SU-DHL-6 (cell line): ENCODE data around the gene CBLN3.
"Not testable (repeated sequence)": the region's sequence is repeated elsewhere in the genome, so short reads cannot be mapped to it uniquely, and the experiment has no call there.

Experiments
- H2AFZ ChIP-seq: fragments of 200-600 bp; sonication (generic); 2 replicates; pipeline ENCODE4 v1.6.1; 2014; ENCODE audit warnings: low read depth, mild to moderate bottlenecking, moderate library complexity, mixed read lengths, antibody characterized with exemption, low read length; ENCODE audit not compliant: severe bottlenecking
- H3F3A ChIP-seq: fragments of 200-600 bp; shearing (Covaris generic); 2 replicates; pipeline ENCODE4 v1.6.0; 2016; ENCODE audit warnings: antibody characterized with exemption, mild to moderate bottlenecking; ENCODE audit not compliant: insufficient read depth
- H3K27ac ChIP-seq: fragments of 200-600 bp; sonication (generic); 2 replicates; pipeline ENCODE4 v1.5.1; 2016; ENCODE audit warnings: low read depth, mild to moderate bottlenecking, low read length, moderate library complexity, mixed read lengths
- H3K27me3 ChIP-seq: fragments of 200-600 bp; sonication (generic), shearing (Covaris generic); 2 replicates; pipeline ENCODE4 v1.6.0; 2014; ENCODE audit warnings: mild to moderate bottlenecking, low read length
- H3K36me3 ChIP-seq: fragments of 200-600 bp; sonication (generic); 2 replicates; pipeline ENCODE4 v1.6.1; 2014; ENCODE audit warnings: mild to moderate bottlenecking, low read length, mixed read lengths
- H3K4me2 ChIP-seq: fragments of 300-600, 200-600 bp; shearing (Covaris generic), sonication (generic); 2 replicates; pipeline ENCODE4 v1.6.0; 2014; ENCODE audit warnings: low read length, low read depth, mild to moderate bottlenecking; ENCODE audit not compliant: poor library complexity, severe bottlenecking
- H3K4me3 ChIP-seq: fragments of 200-600 bp; sonication (generic); 2 replicates; pipeline ENCODE4 v1.5.1; 2014; ENCODE audit warnings: antibody characterized with exemption, low read length, mild to moderate bottlenecking, mixed read lengths; ENCODE audit not compliant: insufficient read depth, poor library complexity, severe bottlenecking
- H3K79me2 ChIP-seq: fragments of 200-600 bp; sonication (generic); 2 replicates; pipeline ENCODE4 v1.6.1; 2014; ENCODE audit warnings: mild to moderate bottlenecking, low read length, moderate library complexity; ENCODE audit not compliant: insufficient read depth
- H3K9ac ChIP-seq: fragments of 200-600 bp; sonication (generic); 2 replicates; pipeline ENCODE4 v1.7.0; 2014; ENCODE audit warnings: mild to moderate bottlenecking, low read length
- H3K9me2 ChIP-seq: fragments of 200-600 bp; sonication (generic); replicated peaks from 2 replicates; pipeline ENCODE4 v1.6.1; 2014; ENCODE audit warnings: low read length; ENCODE audit not compliant: insufficient read depth
- H3K9me3 ChIP-seq: fragments of 200-600 bp; sonication (generic); 2 replicates; pipeline ENCODE4 v1.6.1; 2014; ENCODE audit warnings: low read length, mixed read lengths; ENCODE audit not compliant: insufficient read depth
- H4K20me1 ChIP-seq: fragments of 200-600 bp; sonication (generic); 2 replicates; pipeline ENCODE4 v1.6.1; 2014; ENCODE audit warnings: low read depth, mild to moderate bottlenecking, antibody characterized with exemption, low read length, moderate library complexity, mixed read lengths
- CTCF ChIP-seq: fragments of 200-600 bp; sonication (generic); IDR thresholded peaks from one replicate; pipeline ENCODE4 v1.5.1; 2017; ENCODE audit warnings: antibody characterized with exemption, mild to moderate bottlenecking, low read length, moderate library complexity; ENCODE audit not compliant: insufficient read depth, poor library complexity, severe bottlenecking
- EZH2phosphoT487 ChIP-seq: fragments of 200-600 bp; sonication (generic), shearing (Covaris generic); conservative IDR thresholded peaks from 2 replicates; pipeline ENCODE4 v1.6.1; 2018; ENCODE audit warnings: mild to moderate bottlenecking, antibody characterized with exemption, low read length, moderate library complexity, mixed read lengths

The CBLN3 gene

DNA sequence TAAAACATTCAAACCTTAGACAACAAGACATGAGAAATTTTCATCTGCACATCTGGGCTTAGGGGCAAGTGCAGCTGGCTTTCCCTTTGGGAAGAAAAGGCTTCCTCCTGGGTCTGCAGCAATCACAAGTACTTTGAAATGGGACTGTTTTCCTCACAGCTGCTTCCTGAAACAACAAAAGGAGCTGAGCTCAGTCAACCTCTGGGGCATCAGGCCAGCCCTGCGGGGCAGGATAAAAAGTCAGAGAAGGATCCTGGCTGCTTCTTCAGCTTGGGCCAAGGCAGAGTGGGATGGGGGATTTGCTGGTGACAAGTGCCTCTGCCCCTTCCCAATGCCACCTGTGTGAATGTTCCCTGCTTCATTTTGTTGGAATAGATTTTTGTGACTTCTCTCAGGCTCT, 29.3 kb upstream of the CBLN3 start:
- Histone ChIP-seq H3K27me3 (no peaks in the 10 kb centered on the region), H2AFZ (no peak overlapping the region), H3K4me2 (no peak overlapping the region), H3K4me3 (no peak overlapping the region), H3K9me2 (no peaks in the 10 kb centered on the region), H4K20me1 (no peaks in the 10 kb centered on the region), H3K27ac (no peak overlapping the region), H3K9me3 (no peaks in the 10 kb centered on the region), H3K79me2 (no peaks in the 10 kb centered on the region), H3F3A (no peaks in the 10 kb centered on the region), H3K36me3 (no peaks in the 10 kb centered on the region), H3K9ac (no peak overlapping the region)
- TF ChIP-seq EZH2phosphoT487 (no peak), CTCF (no peak)

DNA sequence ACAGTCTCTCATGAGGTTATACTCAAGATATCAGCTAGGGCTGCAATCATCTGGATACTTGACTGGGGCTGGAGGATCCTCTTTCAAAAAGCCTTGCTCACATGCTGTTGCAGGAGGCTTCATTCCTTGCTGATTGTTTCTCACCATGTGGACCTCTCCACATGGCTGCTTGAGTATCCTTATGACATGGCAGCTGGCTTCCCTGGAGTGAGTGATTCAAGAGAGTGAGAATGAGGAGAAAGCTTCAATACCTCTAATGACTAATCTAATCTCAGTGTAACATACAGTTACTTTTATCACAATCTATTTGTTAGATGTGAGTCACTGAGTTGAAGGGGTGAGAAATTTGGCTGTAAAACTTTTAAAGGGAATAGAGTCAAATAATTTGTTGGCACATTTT, 27.5 kb upstream of the CBLN3 start:
- TF ChIP-seq CTCF (no peak), EZH2phosphoT487 (no peak)
- no peak overlapping the region for H3K9ac ChIP-seq
- no peaks in the 10 kb centered on the region for H3K9me2 ChIP-seq
- no peak overlapping the region for H3K4me3 ChIP-seq
- no peak overlapping the region for H3K27ac ChIP-seq
- H3K27me3 ChIP-seq, result no peaks in the 10 kb centered on the region
- H3K79me2 ChIP-seq, result no peaks in the 10 kb centered on the region
- no peak overlapping the region for H3K4me2 ChIP-seq
- no peaks in the 10 kb centered on the region for H3F3A ChIP-seq
- H4K20me1 ChIP-seq, result no peaks in the 10 kb centered on the region
- no peaks in the 10 kb centered on the region for H3K36me3 ChIP-seq
- no peak overlapping the region for H2AFZ ChIP-seq
- H3K9me3 ChIP-seq, result no peaks in the 10 kb centered on the region

DNA sequence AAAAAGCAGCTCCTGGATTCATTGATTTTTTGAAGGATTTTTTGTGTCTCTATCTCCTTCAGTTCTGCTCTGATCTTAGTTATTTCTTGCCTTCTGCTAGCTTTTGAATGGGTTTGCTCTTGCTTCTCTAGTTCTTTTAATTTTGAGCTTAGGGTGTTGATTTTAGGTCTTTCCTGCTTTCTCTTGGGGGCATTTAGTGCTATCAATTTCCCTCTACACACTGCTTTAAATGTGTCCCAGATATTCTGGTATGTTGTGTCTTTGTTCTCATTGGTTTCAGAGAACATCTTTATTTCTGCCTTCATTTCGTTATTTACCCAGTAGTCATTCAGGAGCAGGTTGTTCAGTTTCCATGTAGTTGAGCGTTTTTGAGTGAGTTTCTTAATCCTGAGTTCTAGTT, 21.4 kb upstream of the CBLN3 start:
- not testable (repeated sequence) for H3F3A ChIP-seq, H3K9me2 ChIP-seq, H2AFZ ChIP-seq, H3K27me3 ChIP-seq, H3K4me3 ChIP-seq, H3K9ac ChIP-seq, H3K27ac ChIP-seq, H3K36me3 ChIP-seq, H4K20me1 ChIP-seq, H3K4me2 ChIP-seq, H3K9me3 ChIP-seq, H3K79me2 ChIP-seq

DNA sequence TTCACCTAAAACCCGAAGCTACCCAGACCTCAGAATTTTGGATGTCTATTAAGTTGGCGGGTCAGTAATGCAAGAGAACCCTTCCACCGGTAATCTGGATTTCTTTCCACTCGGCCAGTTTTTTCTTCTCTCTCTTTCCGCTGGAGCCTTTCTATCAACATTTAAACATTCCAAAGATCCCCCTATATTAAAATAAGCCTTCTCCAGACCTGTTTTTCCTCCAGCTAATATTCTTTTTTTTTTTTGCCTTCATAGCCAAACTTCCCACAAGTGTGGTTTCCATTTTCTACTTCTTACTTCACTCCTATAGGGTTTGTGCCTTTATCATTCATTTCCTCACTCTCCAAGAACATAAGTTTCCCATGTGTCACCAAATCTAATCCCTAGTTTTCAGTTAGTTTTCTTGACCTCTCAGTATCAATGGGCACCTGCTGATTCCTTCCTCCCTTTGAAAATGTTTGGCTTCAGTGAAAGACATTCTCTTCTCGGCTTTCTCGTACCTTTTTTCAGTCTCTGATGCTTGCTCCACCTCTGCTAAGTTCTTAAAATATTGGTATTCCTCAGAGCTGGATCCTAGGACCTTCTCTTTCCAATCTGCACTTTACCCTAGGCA, 13.7 kb upstream of the CBLN3 start:
- Histone ChIP-seq H3K9me2 (no peaks in the 10 kb centered on the region), H3K9me3 (no peaks in the 10 kb centered on the region), H2AFZ (peak overlapping the region; percentile 62), H4K20me1 (no peaks in the 10 kb centered on the region), H3K9ac (peak overlapping the region; percentile 93), H3K36me3 (no peaks in the 10 kb centered on the region), H3K79me2 (peaks cover 14% of the 10 kb centered on the region), H3K4me2 (peak overlapping the region; percentile 86), H3K27me3 (no peaks in the 10 kb centered on the region), H3F3A (0 out of 2 replicates have a peak, but pooled peaks cover 6% of the 10 kb centered on the region), H3K4me3 (peak overlapping the region; percentile 88), H3K27ac (peak overlapping the region; percentile 50)
- no peak for TF ChIP-seq CTCF
- TF ChIP-seq EZH2phosphoT487, result no peak
